Mesendoderm (in vitro differentiated cells): Measurements from ENCODE around the gene NXF2. TPM values are rescaled to one million over a fixed set of nuclear protein-coding genes. Genes with fewer than 3 reads are reported as not detected.
"Not testable (repeated sequence)": the region's sequence is repeated elsewhere in the genome, so short reads cannot be mapped to it uniquely, and the experiment has no call there.

Experiments
- DNase-seq: peaks from one replicate; pipeline ENCODE4 v3.0.0; 2013
- H2AK5ac ChIP-seq: 2 replicates; pipeline ENCODE4 v1.6.1; 2013; ENCODE audit warnings: low read length, inconsistent platforms
- H2BK120ac ChIP-seq: 2 replicates; pipeline ENCODE4 v1.6.1; 2013; ENCODE audit warnings: low read depth, mild to moderate bottlenecking, low read length, moderate library complexity, mixed read lengths
- H2BK15ac ChIP-seq: replicated peaks from 2 replicates; pipeline ENCODE4 v1.6.1; 2013; ENCODE audit warnings: low read depth, mild to moderate bottlenecking, moderate library complexity
- H2BK5ac ChIP-seq: 2 replicates; pipeline ENCODE4 v1.6.1; 2013; ENCODE audit warnings: low read length, inconsistent platforms
- H3K18ac ChIP-seq: 2 replicates; pipeline ENCODE4 v1.6.1; 2013; ENCODE audit warnings: mild to moderate bottlenecking, low read length, mixed read lengths
- H3K23ac ChIP-seq: one replicate; pipeline ENCODE4 v1.6.1; 2013; ENCODE audit warnings: low read length
- H3K27ac ChIP-seq: 2 replicates; pipeline ENCODE4 v1.5.1; 2013; ENCODE audit warnings: low read depth, mild to moderate bottlenecking, inconsistent platforms, low read length, moderate library complexity
- H3K27me3 ChIP-seq: 2 replicates; pipeline ENCODE4 v1.6.1; 2013; ENCODE audit warnings: low read length, control low read depth, mild to moderate bottlenecking, inconsistent platforms; ENCODE audit not compliant: insufficient read depth, poor library complexity
- H3K36me3 ChIP-seq: 2 replicates; pipeline ENCODE4 v1.6.1; 2013; ENCODE audit warnings: low read length, inconsistent platforms; ENCODE audit not compliant: control insufficient read depth, insufficient read depth
- H3K4ac ChIP-seq: one replicate; pipeline ENCODE4 v1.6.1; 2013; ENCODE audit warnings: low read depth, mild to moderate bottlenecking, low read length, moderate library complexity
- H3K4me1 ChIP-seq: 2 replicates; pipeline ENCODE4 v1.6.1; 2013; ENCODE audit warnings: low read depth, low read length, inconsistent platforms; ENCODE audit not compliant: control insufficient read depth
- H3K4me2 ChIP-seq: 2 replicates; pipeline ENCODE4 v1.6.1; 2013; ENCODE audit warnings: low read length
- H3K4me3 ChIP-seq: 2 replicates; pipeline ENCODE4 v1.5.1; 2013; ENCODE audit warnings: mild to moderate bottlenecking, low read length
- H3K56ac ChIP-seq: one replicate; pipeline ENCODE4 v1.6.1; 2013; ENCODE audit warnings: low read length
- H3K79me1 ChIP-seq: 2 replicates; pipeline ENCODE4 v1.6.1; 2013; ENCODE audit warnings: low read length, inconsistent platforms
- H3K79me2 ChIP-seq: 2 replicates; pipeline ENCODE4 v1.6.1; 2013; ENCODE audit warnings: mild to moderate bottlenecking, low read length; ENCODE audit not compliant: control insufficient read depth, insufficient read depth
- H3K9ac ChIP-seq: 2 replicates; pipeline ENCODE4 v1.6.1; 2013; ENCODE audit warnings: low read length, inconsistent platforms
- H4K5ac ChIP-seq: one replicate; pipeline ENCODE4 v1.6.1; 2013; ENCODE audit warnings: low read length
- H4K8ac ChIP-seq: one replicate; pipeline ENCODE4 v1.6.1; 2013; ENCODE audit warnings: low read depth, mild to moderate bottlenecking, control low read depth, low read length, moderate library complexity
- WGBS: extraction: QIAGEN DNeasy Blood & Tissue Kit; methylation state at CpG from one replicate; pipeline ENCODE4 v1.1.7; 2013; ENCODE audit warnings: low lambda C conversion rate, missing lambda C conversion rate; ENCODE audit not compliant: insufficient coverage; ENCODE audit errors: extremely low coverage; 5-methylcytosine and 5-hydroxymethylcytosine counted together
- polyA plus RNA-seq, 2 experiments: library from polyadenylated mRNA; stranded (reverse); fragments of 200-250 nt; gene quantifications; one replicate each; pipeline ENCODE4 v1.2.3, GENCODE V29; 2013

Gene NXF2
- 0.07 TPM for polyA plus RNA-seq (2013, experiment 1 of 2)
- polyA plus RNA-seq (2013, experiment 2 of 2), result 0.03 TPM

GRCh38 chrX:102246893-102247292 lies at the start of gene NXF2:
TSS of gene NXF2 (plus strand) at chrX:102247167. CDS start at chrX:102307079, 59,912 bp downstream.
- not testable (repeated sequence) for DNase-seq, H3K79me2 ChIP-seq, H3K27me3 ChIP-seq, H3K4me1 ChIP-seq, H3K79me1 ChIP-seq, H4K8ac ChIP-seq, H3K4ac ChIP-seq, H3K27ac ChIP-seq, H3K23ac ChIP-seq, H3K56ac ChIP-seq, H2BK15ac ChIP-seq, H2BK120ac ChIP-seq, H2BK5ac ChIP-seq, H2AK5ac ChIP-seq, H3K36me3 ChIP-seq, H3K18ac ChIP-seq, H3K4me2 ChIP-seq, H3K9ac ChIP-seq, H4K5ac ChIP-seq, H3K4me3 ChIP-seq
- no CpG with 5 or more reads among the region's 9 CpGs for WGBS

- not testable (repeated sequence) for H3K4me1 ChIP-seq, H3K18ac ChIP-seq, H3K4me2 ChIP-seq, H2BK15ac ChIP-seq, H2BK5ac ChIP-seq, H3K4me3 ChIP-seq, H2BK120ac ChIP-seq, DNase-seq, H3K36me3 ChIP-seq, H3K79me1 ChIP-seq, H3K27ac ChIP-seq, H3K9ac ChIP-seq, H4K5ac ChIP-seq, H3K23ac ChIP-seq, H3K56ac ChIP-seq, H3K27me3 ChIP-seq, H4K8ac ChIP-seq, H3K4ac ChIP-seq, H3K79me2 ChIP-seq, H2AK5ac ChIP-seq
- WGBS, result no CpG with 5 or more reads among the region's 5 CpGs
These were observed 39.0 kb upstream of the NXF2 start for GRCh38 chrX:102207940-102208339.

GRCh38 chrX:102214986-102215385 lies 32.0 kb upstream of the NXF2 start, which contains the start of gene TCP11X1:
TSS of gene TCP11X1 (plus strand) at chrX:102215301.
- H2BK5ac ChIP-seq, H3K27me3 ChIP-seq, H3K4me2 ChIP-seq, H3K79me2 ChIP-seq, H3K9ac ChIP-seq, H4K8ac ChIP-seq, H3K4me1 ChIP-seq, H4K5ac ChIP-seq, H3K56ac ChIP-seq, H3K23ac ChIP-seq, DNase-seq, H2BK120ac ChIP-seq, H2AK5ac ChIP-seq, H3K79me1 ChIP-seq, H3K4me3 ChIP-seq, H2BK15ac ChIP-seq, H3K36me3 ChIP-seq, H3K27ac ChIP-seq, H3K4ac ChIP-seq, H3K18ac ChIP-seq: not testable (repeated sequence)
- no CpG with 5 or more reads among the region's 15 CpGs for WGBS

- not testable (repeated sequence) for H3K23ac ChIP-seq, H2BK15ac ChIP-seq, H3K4ac ChIP-seq, H3K27me3 ChIP-seq, H3K79me1 ChIP-seq, H2BK120ac ChIP-seq, H3K56ac ChIP-seq, H3K4me1 ChIP-seq, H2AK5ac ChIP-seq, H3K79me2 ChIP-seq, DNase-seq, H3K4me3 ChIP-seq, H4K5ac ChIP-seq, H3K4me2 ChIP-seq, H3K27ac ChIP-seq, H3K18ac ChIP-seq, H3K9ac ChIP-seq, H3K36me3 ChIP-seq, H2BK5ac ChIP-seq, H4K8ac ChIP-seq
- no CpG with 5 or more reads among the region's 3 CpGs for WGBS
These were observed 30.5 kb upstream of the NXF2 start for GRCh38 chrX:102216497-102216896.

GRCh38 chrX:102235678-102236077 lies 11.3 kb upstream of the NXF2 start:
- not testable (repeated sequence) for H3K4me1 ChIP-seq, H3K4ac ChIP-seq, H2BK120ac ChIP-seq, H3K4me2 ChIP-seq, H3K79me2 ChIP-seq, H3K4me3 ChIP-seq, H3K56ac ChIP-seq, H3K79me1 ChIP-seq, H4K8ac ChIP-seq, H3K23ac ChIP-seq, H4K5ac ChIP-seq, H3K27me3 ChIP-seq, H3K27ac ChIP-seq, H3K36me3 ChIP-seq, H3K18ac ChIP-seq, H2AK5ac ChIP-seq, H3K9ac ChIP-seq, DNase-seq, H2BK5ac ChIP-seq, H2BK15ac ChIP-seq
- no CpG with 5 or more reads among the region's 7 CpGs for WGBS

GRCh38 chrX:102240265-102240664 lies 6.7 kb upstream of the NXF2 start:
- not testable (repeated sequence) for H3K4me3 ChIP-seq, H3K27me3 ChIP-seq, H3K18ac ChIP-seq, H3K4ac ChIP-seq, H3K4me1 ChIP-seq, H3K79me1 ChIP-seq, H3K56ac ChIP-seq, H3K79me2 ChIP-seq, H2BK120ac ChIP-seq, H3K23ac ChIP-seq, H4K5ac ChIP-seq, H3K27ac ChIP-seq, H3K4me2 ChIP-seq, DNase-seq, H4K8ac ChIP-seq, H2AK5ac ChIP-seq, H2BK5ac ChIP-seq, H2BK15ac ChIP-seq, H3K36me3 ChIP-seq, H3K9ac ChIP-seq
- no CpG with 5 or more reads among the region's 15 CpGs for WGBS
